K562 (cell line): ENCODE results near the gene FOXRED2. TPM values are rescaled to one million over a fixed set of nuclear protein-coding genes. Genes with fewer than 3 reads are reported as not detected.

Experiments used
- ATAC-seq: fragments of 200-7000 bp; cut with Tn5 transposase; 3 replicates; pipeline ENCODE4 v1.9.1; 2020; ENCODE audit warnings: moderate library complexity
- BruUV-seq: library from RNA; stranded (reverse); fragments of 400-500 nt; replicated peaks from 2 replicates; lab custom pipeline; 2021; lab: Mats Ljungman, UMichigan
- CTCF ChIA-PET: fragments of 300-600 bp; formaldehyde crosslinking; extraction: SDS; loops from one replicate; lab custom pipeline; 2021; ENCODE audit warnings: low intra/inter-chr PET ratio; lab: Yijun Ruan, JAX
- POLR2A ChIA-PET: fragments of 300-600, 350-650 bp; sonication (Branson Sonifier 250); formaldehyde crosslinking; extraction: SDS; loops from one replicate; lab custom pipeline; 2021; ENCODE audit warnings: antibody characterized with exemption, inconsistent platforms; lab: Yijun Ruan, JAX
- DNase-seq, 4 experiments: peaks; one replicate each; pipeline versions ENCODE4 v3.0.0 to v3.0.0-alpha.2; 2011 to 2018; ENCODE audit warnings: low spot score in 3 of 4, mixed read lengths in 3 of 4; ENCODE audit errors: extremely low read depth in 1 of 4
- FAIRE-seq: peaks from 2 replicates; lab custom pipeline; 2011; peaks lifted over from hg19 to GRCh38; lab: Jason Lieb, UNC
- H2AFZ ChIP-seq: 2 replicates; pipeline ENCODE4 v1.6.0; 2011; ENCODE audit warnings: low read depth, low read length, control low read depth, inconsistent platforms
- H3K27ac ChIP-seq: fragments of 200-600 bp; 3 replicates; pipeline ENCODE4 v1.8.0; 2011; ENCODE audit warnings: low read depth, mild to moderate bottlenecking, control low read depth, inconsistent platforms, low read length, moderate library complexity, mixed read lengths; ENCODE audit errors: extremely low read depth
- H3K27me3 ChIP-seq, 2 experiments: fragments of 300-600 bp in 1 of 2; 2 replicates in 1 of 2; 3 replicates in 1 of 2; pipeline versions ENCODE4 v1.6.0 to v1.8.0; 2011; ENCODE audit warnings: inconsistent platforms in 2 of 2, low read length in 2 of 2, mild to moderate bottlenecking in 1 of 2, mixed read lengths in 1 of 2, moderate library complexity in 1 of 2; ENCODE audit not compliant: control insufficient read depth in 2 of 2, insufficient read depth in 2 of 2
- H3K36me3 ChIP-seq: fragments of 300-600 bp; 3 replicates; pipeline ENCODE4 v1.8.0; 2011; ENCODE audit warnings: mild to moderate bottlenecking, low read length, inconsistent platforms; ENCODE audit not compliant: control insufficient read depth, insufficient read depth
- H3K4me1 ChIP-seq, 2 experiments: fragments of 200-600 bp in 1 of 2; replicated peaks in 1 of 2; 2 replicates in 1 of 2; 3 replicates in 1 of 2; pipeline versions ENCODE4 v1.5.1 to v1.8.0; 2011; ENCODE audit warnings: inconsistent platforms in 2 of 2, low read length in 2 of 2, mild to moderate bottlenecking in 1 of 2, mixed read lengths in 1 of 2, moderate library complexity in 1 of 2; ENCODE audit not compliant: control insufficient read depth in 2 of 2, insufficient read depth in 2 of 2
- H3K4me2 ChIP-seq: 2 replicates; pipeline ENCODE4 v1.6.1; 2011; ENCODE audit warnings: low read length, control low read depth, inconsistent platforms, mixed read lengths; ENCODE audit not compliant: insufficient read depth
- H3K4me3 ChIP-seq: fragments of 200-600 bp; sonication (generic), shearing (Covaris generic); 2 replicates; pipeline ENCODE4 v1.5.1; 2016; ENCODE audit warnings: control low read depth, inconsistent platforms
- H3K79me2 ChIP-seq: fragments of 200-600 bp; 3 replicates; pipeline ENCODE4 v1.8.0; 2011; ENCODE audit warnings: low read length, inconsistent platforms; ENCODE audit not compliant: control insufficient read depth, insufficient read depth
- H3K9ac ChIP-seq, 2 experiments: 2 replicates each; pipeline versions ENCODE4 v1.6.0 to v1.6.1; 2011; ENCODE audit warnings: low read depth in 2 of 2, low read length in 2 of 2, control low read depth in 1 of 2, inconsistent platforms in 1 of 2, mild to moderate bottlenecking in 1 of 2, mixed read lengths in 1 of 2; ENCODE audit not compliant: insufficient read depth in 1 of 2
- H3K9me1 ChIP-seq: one replicate; pipeline ENCODE4 v1.6.0; 2011; ENCODE audit warnings: inconsistent platforms, mild to moderate bottlenecking, low read length, moderate library complexity; ENCODE audit not compliant: control insufficient read depth, insufficient read depth
- H3K9me3 ChIP-seq: replicated peaks from 2 replicates; pipeline ENCODE4 v1.5.1; 2011; ENCODE audit warnings: low read depth, low read length, inconsistent platforms; ENCODE audit not compliant: control insufficient read depth, insufficient read depth
- H4K20me1 ChIP-seq: replicated peaks from 2 replicates; pipeline ENCODE4 v1.6.1; 2011; ENCODE audit warnings: low read length, inconsistent platforms, mixed read lengths; ENCODE audit not compliant: control insufficient read depth, insufficient read depth
- CBX3 ChIP-seq, 2 experiments: IDR thresholded peaks; 1 replicate in 1 of 2; 2 replicates in 1 of 2; pipeline ENCODE4 v1.6.1; 2012; ENCODE audit warnings: inconsistent platforms in 2 of 2, low read length in 2 of 2, borderline replicate concordance in 1 of 2, control low read depth in 1 of 2
- MIER1 ChIP-seq: fragments of 450-650 bp; IDR thresholded peaks from 2 replicates; pipeline ENCODE4 v1.6.1; 2016; ENCODE audit warnings: antibody characterized with exemption, mild to moderate bottlenecking, low read depth
- NONO ChIP-seq, 2 experiments: fragments of 200-400 bp in 1 of 2; fragments of 450-650 bp in 1 of 2; formaldehyde crosslinking in 1 of 2; IDR thresholded peaks; 2 replicates each; pipeline ENCODE4 v1.6.1; 2017; ENCODE audit warnings: low read depth in 2 of 2, mild to moderate bottlenecking in 2 of 2, moderate library complexity in 2 of 2, low read length in 1 of 2
- RERE ChIP-seq: sonication (generic); formaldehyde crosslinking; IDR thresholded peaks from 2 replicates; pipeline ENCODE4 v1.8.0; 2023; ENCODE audit warnings: missing genetic modification reagents, mild to moderate bottlenecking, borderline replicate concordance
- U2AF1 ChIP-seq: fragments of 200-400 bp; formaldehyde crosslinking; optimal IDR thresholded peaks from 2 replicates; pipeline ENCODE3; 2017; ENCODE audit warnings: mild to moderate bottlenecking, low read depth, low read length, moderate library complexity
- ZBTB17 ChIP-seq: fragments of 450-650 bp; formaldehyde crosslinking; IDR thresholded peaks from 2 replicates; pipeline ENCODE4 v1.4.0; 2020; ENCODE audit warnings: mild to moderate bottlenecking
- ZNF253 ChIP-seq: fragments of 250-450 bp; sonication (Bioruptor Pico); conservative IDR thresholded peaks from 2 replicates; pipeline ENCODE4 v1.6.1; 2021; ENCODE audit warnings: mild to moderate bottlenecking
- ZNF57 ChIP-seq: fragments of 450-650 bp; formaldehyde crosslinking; IDR thresholded peaks from 2 replicates; pipeline ENCODE4 v1.4.0; 2020; ENCODE audit warnings: mild to moderate bottlenecking, moderate library complexity
- WGBS: fragments of 100-300 bp; shearing (Covaris generic); methylation state at CpG from one replicate; pipeline ENCODE4 v1.1.6; 2016; ENCODE audit warnings: low coverage, mixed read lengths; ENCODE audit not compliant: insufficient coverage; ENCODE audit errors: missing lambda C conversion rate; 5-methylcytosine and 5-hydroxymethylcytosine counted together
- in situ Hi-C: fragments of 300-500 bp; cut with MboI; formaldehyde crosslinking; loops from 4 replicates; pipeline ENCODE4 v1.15.0; 2018; ENCODE audit warnings: inconsistent platforms, mixed read lengths
- intact Hi-C: fragments of 100-400 bp; cut with micrococcal nuclease; formaldehyde crosslinking; loops from 2 replicates; pipeline ENCODE4 v1.14.2; 2022
- polyA plus RNA-seq, 8 experiments: library from polyadenylated mRNA; depleted of rRNA in 4 of 8; stranded (reverse) in 5 of 8; unstranded in 3 of 8; fragments of >200 nt; fragmentation: Nextera tagmentation in 2 of 8; fragmentation: Illumina TruSeq in 1 of 8; extraction: Ambion mirVana in 2 of 8; extraction: Trizol in 1 of 8; gene quantifications; 2 replicates each; pipeline versions ENCODE4 v1.2.1 to v1.2.3, GENCODE V29; 2011 to 2014; ENCODE audit warnings: inconsistent platforms in 1 of 8, missing spikeins in 1 of 8
- total RNA-seq, 7 experiments: library from RNA; depleted of rRNA in 6 of 7; stranded (reverse); fragments of >200 nt in 6 of 7; fragmentation: Illumina TruSeq in 2 of 7; extraction: Trizol in 2 of 7; gene quantifications; 2 replicates each; pipeline versions ENCODE4 v1.2.1 to v1.2.3, GENCODE V29; 2011 to 2021; ENCODE audit warnings: low replicate concordance in 1 of 7

Gene FOXRED2
- total and polyA plus RNA-seq, 9 of the 15 experiments (the other 6 are each of a cell fraction or from before 2014, with no cell fraction given) = 2.8 to 48.4 (median 7.8) TPM

GRCh38 chr22:36528341-36528740, 21.5 kb upstream of the FOXRED2 start:
- DNase-seq = peak in 2 of 4 experiments; percentile 40 to 41
- H3K4me2 ChIP-seq = peak overlapping the region; percentile 94
- H3K4me3 ChIP-seq = peak overlapping the region; percentile 99
- ChIA-PET CTCF (no interaction called here), POLR2A (interaction anchor here (0.7 to 1.3 kb wide), 5 partner anchors 10 to 880 kb away, joined by 3 to 8 read pairs (median 4); partner anchors contain the start of genes APOL6 and FOXRED2)
- peaks cover 3 to 4% of the 10 kb centered on the region in 2 experiments; a peak in 3 of 5 replicates for H3K4me1 ChIP-seq
- intact Hi-C loops (no loop called here), in situ Hi-C loops (no loop called here)
- H3K27ac ChIP-seq = peak overlapping the region; percentile 98
- H2AFZ ChIP-seq = peak overlapping the region; percentile 95; the same call in 1 of the 2 replicates
- no TSS peak for BruUV-seq
- H3K9ac ChIP-seq = peak overlapping the region; percentile 94 to 99
- no peak for FAIRE-seq
- H3K36me3 ChIP-seq = peaks cover 46% of the 10 kb centered on the region
- no peak for TF ChIP-seq NONO (IDR thresholded peaks at IDR 0.05; ENCODE audit: low read depth in 2 of 2, low read length in 1 of 2)
- no peak for TF ChIP-seq U2AF1
- no peak for TF ChIP-seq MIER1
- no peak for TF ChIP-seq ZNF57 (CRISPR knock-in tag)
- TF ChIP-seq ZBTB17 = no peak
- TF ChIP-seq RERE (CRISPR knock-in tag) = no peak
- TF ChIP-seq ZNF253 (CRISPR knock-in tag) = no peak
- no peak for TF ChIP-seq CBX3 (IDR thresholded peaks at IDR 0.05; ENCODE audit: borderline replicate concordance in 1 of 2, low read length in 2 of 2)
- peaks cover 3% of the 10 kb centered on the region; the same call in 1 of the 2 replicates for H4K20me1 ChIP-seq
- H3K27me3 ChIP-seq = no peaks in the 10 kb centered on the region
- 0% methylated on average over 8 of the region's 8 CpGs for WGBS
- peaks cover 39% of the 10 kb centered on the region for H3K79me2 ChIP-seq
- H3K9me1 ChIP-seq = no peaks in the 10 kb centered on the region
- no peaks in the 10 kb centered on the region for H3K9me3 ChIP-seq
- no peak for ATAC-seq
